Colon (tissue), 2 donors: Measurements from ENCODE around the gene CREBL2.
"Not testable (repeated sequence)": the region's sequence is repeated elsewhere in the genome, so short reads cannot be mapped to it uniquely, and the experiment has no call there.

Experiments
- FAIRE-seq: peaks from 2 replicates; lab custom pipeline; 2012; peaks lifted over from hg19 to GRCh38; lab: Jason Lieb, UNC
- donor health status: control.
- donor health status: control.

The CREBL2 gene

DNA sequence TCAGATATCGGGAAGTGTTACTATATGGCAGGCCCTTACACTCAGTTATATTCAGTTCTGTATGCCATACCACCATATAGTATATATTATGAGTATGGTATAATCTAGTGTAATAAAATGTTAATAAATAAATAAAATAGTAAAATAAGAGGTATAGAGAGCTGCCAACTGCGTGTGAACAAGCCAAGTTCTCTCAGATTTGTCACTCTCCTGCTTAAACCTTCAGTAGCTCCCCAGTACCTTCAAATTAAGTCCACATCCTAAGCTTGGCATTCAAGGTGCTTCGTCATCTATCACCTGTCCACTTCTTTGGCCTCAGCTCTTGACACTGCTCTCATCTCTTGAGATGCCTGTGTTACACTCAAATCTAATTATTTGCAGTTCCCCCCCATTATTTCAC lies 12.8 kb upstream of the CREBL2 start:
- no peak for FAIRE-seq

DNA sequence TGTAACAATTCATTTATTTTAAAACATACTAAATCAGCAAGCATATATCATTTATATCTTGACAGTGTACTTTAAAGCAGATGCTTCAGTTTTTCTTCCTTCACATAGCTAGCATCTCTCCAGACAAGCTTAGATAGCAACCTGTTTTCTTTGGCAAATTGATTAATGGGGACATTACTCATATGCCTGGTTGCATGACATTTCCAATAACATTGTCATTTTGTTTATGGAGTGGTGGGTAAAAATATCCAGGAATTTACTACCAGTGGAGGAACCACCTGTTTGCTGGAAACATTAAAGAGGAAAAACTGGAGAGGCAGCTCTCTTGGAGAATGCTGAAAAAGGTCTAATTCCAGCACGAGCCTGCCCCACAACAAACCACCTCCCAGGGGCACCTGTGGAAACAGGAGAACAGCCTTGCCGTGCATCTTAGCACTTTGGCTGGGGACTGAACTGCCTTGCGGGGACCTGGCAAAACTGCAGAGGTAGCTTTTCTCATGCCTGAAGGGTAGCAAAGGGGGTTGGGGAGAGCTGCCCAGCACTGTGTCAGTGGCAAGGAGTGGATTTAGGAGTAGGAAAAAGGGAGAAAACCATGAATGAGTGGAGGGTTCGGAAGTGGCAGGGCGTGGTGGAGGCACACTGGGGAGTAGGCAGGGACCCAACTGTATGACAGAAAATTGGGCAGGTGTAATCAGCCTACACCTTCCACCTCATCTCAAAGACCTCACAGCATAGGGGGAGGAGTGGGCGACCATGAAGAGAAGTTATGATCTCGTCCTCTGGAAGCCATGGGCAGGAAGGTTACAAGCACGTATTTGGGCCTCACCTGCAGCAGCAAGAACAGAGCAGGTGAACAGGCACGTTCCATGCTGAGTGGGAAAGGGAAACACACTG lies 11.7 kb upstream of the CREBL2 start:
- FAIRE-seq: no peak

DNA sequence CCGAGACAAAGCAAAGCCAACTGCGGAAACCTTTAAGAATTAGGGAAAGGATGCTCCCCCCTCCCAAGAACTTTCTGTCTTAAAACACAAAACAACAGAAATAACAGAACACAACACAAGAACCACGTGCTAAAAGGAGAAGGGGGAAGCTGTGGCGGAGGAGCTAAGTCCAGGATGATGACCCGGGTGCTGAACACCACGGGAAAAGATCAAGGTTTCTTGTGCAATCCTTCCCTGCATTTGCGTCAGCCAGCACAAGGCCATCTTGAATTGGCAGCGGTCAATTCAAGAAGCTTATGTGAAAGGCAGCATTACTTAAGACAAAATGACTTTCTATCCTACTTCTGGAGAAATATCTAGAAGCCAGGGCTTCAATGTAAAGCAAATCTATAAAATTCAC lies 11.0 kb upstream of the CREBL2 start:
- FAIRE-seq: no peak

DNA sequence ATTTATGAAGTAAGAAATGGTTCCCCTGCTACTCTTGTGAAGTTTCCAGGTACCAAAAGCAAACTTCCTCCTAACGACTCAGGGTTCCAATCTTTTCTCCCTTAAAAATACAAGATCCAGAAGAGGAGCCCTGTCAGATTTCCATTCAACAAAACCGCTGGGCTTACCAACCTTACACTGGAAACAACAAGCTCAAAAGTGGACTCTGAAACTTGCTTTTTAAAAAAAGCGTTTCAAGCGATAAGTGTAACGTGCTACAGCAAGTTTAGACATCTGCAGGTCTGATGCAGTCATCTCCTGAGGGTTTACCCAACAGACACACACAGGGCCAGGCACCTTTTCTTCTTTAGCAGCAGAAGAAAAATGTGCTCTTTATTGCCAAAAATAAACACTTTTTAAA lies 6.9 kb upstream of the CREBL2 start:
- FAIRE-seq: no peak

DNA sequence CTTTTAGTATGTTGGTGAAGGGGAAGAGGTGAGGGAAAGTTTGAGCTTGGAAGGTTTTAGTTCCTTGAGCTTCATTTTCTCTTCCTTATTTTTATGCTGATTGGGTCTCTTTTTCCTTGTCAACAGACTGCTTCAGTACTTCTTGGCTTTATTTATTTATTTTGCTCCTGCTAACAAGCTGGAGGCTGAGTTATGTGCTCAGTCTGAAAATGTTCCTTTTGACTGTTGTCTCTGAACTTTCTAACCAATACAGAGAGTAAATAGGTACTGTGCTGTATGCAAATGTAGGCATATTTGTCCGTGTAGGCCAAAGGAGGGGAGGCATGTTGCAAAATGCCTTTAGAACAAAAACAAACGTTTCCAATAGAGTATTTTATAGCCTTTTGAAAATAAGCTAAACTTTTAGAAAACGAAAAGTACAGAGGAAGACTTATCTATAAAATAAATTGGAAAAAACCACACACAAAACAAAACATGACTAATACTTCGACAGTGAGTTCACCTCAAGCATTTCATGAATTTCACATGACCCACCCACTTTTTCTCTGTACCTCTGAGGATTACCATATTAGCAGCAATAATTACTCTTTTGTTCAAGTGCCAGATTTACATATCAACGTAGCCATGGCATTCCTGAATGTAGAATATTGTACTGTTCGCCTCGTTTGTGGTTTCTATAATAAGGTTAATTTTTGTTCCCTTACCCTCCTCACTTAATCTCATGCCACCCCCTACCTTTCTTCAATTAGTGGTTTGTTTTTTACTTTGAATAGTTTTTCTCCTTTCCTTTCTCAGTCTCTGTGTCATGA lies 4.7 kb upstream of the CREBL2 start:
- FAIRE-seq: no peak

DNA sequence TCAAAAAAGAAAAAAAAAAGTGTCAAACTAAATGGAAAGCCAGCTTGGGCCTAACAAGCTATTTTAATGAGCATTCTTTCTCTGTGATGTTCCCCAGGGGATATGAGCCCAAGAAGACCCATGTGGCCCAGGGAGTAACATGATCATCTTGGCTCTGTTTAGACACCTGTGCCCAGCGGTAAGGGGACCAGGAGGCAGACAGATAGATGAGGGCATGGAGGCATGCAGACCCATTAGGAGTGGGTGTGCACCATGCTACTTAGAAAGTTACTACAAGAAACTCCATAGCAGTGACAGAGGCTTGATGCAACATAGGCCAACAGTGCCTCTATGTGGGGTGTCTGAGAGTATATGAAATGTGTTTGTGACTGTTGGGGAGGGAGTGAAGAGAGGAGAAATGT lies 3.1 kb upstream of the CREBL2 start:
- FAIRE-seq: no peak

DNA sequence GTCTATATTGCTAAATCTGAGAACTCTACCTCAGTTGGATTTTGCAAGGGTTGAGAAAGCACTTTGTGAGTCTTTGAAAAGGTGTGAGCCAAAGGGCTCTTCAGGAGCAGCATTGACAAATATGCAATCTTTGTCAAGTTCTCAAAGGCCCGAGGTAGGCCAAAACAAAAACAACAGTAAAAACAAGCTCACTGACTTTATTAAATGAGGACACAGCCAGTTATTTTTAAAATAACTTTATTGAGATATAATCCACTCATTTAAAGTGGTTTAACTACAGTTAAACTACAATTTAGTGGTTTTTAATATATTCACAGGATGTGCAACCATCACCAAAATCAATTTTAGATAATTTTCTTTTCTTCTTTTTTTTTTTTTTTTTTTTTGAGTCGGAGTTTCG lies 2.0 kb upstream of the CREBL2 start:
- no peak for FAIRE-seq

DNA sequence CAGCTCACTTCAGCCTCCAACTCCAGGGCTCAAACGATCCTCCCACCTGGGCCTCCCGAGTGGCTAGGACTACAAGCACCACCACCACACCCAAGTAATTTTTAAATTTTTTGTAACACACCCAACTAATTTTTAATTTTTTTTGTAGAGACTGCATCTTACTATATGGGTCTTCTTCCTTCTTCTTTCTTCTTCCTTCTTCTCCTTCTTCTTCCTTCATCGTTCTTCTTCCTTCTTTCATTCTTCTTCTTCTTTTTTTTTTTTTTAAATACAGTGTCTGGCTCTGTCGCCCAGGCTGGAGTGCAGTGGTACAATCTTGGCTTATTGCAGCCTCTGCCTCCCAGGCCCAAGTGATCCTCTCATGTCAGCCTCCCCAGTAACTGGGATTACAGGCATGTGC lies 965 bp upstream of the CREBL2 start:
- no peak for FAIRE-seq

DNA sequence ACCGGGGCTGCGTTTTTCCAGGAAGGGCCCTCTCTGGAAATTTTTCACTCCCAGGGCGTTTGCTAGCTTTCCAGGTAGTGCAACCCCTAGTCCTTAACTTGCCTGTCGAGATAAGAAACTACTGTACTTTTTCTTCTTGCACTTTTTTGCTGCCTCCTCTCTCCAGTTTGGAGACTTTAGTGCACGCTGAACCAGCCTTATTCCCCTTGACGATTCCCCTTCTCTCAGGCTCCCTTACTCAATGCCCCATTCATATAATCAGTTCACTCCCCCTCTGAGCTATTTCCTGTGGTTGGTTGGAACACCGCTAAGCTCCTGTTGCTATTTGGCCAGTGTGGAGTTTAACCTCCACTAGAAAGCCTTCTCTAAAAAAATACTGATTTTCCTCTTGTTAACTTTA lies 682 bp downstream of the CREBL2 start:
- no peak for FAIRE-seq

DNA sequence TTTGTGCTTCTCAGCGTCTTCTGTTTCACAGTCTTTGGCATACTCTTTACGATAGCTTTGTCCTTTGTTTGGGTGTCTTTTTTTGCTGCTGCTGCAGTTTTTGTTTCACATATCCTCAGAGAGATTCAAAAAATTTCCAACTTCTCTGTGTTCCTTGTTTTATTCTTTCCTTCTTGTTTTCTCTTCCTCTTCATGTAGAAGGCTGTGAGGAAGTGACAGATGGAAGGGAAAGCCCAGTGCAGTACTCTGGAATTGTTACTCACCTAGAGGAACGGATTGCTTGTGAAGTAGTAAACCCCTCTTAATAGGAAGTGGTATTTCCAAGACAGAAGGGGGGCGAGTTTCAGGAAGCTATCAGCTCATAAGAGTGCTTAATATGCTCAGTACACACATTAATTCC lies 1.7 kb downstream of the CREBL2 start:
- no peak for FAIRE-seq

DNA sequence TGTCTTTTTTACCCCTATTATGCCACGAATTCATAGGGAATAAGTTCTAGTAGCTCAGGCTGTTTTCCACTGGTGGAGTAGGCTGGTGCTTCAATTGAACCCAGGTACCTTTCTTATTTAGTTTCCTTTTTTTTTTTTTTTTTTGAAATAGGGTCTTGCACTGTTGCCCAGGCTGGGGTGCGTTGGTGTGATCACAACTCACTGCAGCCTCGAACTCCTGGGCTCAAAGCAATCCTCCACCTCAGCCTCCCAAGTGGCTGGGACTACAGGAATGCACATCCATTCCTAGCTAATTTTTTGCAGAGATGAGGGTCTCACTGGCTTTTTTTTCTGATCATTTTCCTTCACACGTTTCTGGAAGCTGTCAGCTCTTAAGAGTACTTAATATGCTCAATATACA lies 2.7 kb downstream of the CREBL2 start:
- FAIRE-seq: no peak

DNA sequence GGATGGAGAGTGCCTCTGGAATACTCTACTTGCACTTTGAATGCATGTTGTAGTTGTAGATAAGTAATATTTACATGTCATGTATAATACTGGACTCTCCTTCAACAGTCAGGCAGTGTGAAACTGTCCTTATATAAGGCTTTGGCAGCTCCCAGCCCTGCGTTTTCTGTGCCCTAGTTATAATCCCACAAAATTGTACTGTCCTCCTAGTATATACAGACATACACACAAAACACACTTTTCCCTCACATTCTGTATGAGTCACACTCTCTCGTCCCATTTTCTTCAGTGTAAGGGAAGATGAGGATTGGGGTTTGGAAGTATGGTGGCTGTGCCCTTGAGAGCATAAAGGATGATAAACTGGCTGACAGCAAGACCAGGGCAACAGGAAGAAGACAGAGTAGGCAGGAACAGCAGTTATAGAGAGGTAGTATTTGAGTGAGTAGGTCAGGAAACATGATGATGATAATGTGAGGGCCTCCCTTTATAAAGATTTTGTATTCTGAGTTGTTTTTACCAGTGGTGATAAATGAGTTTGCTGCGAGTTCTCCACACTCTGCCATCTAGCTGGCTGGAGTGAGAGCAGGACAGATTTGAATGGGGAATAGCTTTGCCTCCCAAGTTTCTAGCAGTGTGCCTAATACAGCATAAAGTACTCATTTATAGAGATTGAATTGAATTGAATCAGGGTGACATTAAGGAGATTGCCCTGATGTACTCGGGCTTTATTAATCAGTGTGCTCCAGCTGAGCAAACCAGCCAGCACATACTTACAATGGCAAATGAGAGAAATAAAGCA lies 5.0 kb downstream of the CREBL2 start:
- FAIRE-seq: no peak

DNA sequence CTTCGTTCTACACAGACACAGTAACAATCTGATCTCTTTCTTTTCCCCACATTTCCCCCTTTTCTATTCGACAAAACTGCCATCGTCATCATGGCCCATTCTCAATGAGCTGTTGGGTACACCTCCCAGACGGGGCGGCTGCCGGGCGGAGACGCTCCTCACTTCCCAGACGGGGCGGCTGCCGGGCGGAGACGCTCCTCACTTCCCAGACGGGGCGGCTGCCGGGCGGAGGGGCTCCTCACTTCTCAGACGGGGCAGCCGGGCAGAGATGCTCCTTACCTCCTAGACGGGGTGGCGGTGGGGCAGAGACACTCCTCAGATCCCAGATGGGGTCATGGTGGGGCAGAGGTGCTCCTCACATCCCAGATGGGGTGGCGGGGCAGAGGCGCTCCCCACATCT lies 6.4 kb downstream of the CREBL2 start:
- not testable (repeated sequence) for FAIRE-seq

DNA sequence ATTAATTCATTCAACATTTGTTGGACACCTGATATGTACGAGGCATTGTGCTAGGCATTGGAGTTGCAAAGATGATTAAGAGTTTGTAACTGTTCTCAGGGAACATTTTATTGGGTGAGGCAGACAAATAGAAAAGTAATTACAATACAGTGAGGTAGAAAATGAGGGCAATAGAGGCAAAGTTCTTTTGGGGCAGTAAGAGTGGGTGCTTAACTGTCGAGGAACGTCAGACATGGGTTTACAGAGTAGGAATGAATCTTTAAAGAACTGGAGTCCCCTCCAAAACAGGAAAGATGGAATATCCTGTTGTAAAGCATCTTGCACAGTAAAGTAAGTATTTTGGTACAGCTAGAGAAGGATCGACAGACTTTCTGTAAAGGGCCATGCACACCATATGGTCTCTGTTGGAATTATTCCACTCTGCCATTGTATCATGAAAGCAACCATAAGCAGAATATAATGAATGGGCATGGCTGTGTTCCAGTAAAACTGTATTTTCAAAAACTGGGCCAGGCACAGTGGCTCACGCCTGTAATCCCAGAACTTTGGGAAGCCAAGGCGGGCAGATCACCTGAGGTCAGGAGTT lies 9.1 kb downstream of the CREBL2 start:
- FAIRE-seq: no peak

DNA sequence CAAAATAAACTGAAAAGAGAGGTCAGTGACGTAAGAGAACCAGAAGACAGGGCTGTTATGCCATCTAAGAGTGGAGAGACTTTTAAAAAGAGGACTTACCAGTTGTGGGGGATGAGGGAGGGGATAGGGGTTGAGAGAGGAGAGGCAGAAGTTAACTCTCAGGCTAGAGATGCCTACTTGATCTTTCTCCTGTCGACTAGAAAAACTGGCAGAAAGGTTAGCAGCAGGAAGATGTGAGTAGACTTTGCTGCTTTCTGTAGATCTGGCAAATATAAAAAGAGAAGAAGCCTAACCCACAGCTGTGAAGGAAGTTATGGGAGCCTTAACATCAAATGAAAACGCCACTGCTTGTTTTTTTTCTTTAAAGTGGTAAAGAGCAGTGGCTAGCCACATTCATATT lies 10.7 kb downstream of the CREBL2 start:
- no peak for FAIRE-seq

DNA sequence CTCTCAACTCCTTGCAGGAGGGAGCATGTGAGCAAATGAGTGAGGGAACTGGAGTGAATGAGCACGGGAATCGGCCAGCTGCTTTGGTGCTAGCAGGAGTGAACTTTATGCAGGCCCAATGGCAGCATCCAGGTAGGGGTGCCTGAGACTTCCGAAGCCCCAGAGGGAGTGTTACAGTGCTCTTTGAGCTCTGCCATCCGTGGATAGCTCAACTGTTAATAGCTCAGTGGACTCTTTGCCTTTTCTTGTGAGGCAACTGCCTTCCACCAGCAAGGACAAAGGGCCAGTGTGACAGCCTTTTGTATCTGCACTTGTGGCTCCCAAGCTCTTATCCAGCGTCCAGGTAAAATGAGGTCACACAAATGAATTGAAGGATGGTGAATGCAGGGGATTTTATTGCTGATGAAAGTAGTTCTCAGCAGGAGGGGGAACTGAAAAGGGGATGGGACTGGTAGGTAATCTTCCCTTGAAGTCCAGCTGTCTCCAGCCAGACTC lies 12.9 kb downstream of the CREBL2 start:
- no peak for FAIRE-seq

DNA sequence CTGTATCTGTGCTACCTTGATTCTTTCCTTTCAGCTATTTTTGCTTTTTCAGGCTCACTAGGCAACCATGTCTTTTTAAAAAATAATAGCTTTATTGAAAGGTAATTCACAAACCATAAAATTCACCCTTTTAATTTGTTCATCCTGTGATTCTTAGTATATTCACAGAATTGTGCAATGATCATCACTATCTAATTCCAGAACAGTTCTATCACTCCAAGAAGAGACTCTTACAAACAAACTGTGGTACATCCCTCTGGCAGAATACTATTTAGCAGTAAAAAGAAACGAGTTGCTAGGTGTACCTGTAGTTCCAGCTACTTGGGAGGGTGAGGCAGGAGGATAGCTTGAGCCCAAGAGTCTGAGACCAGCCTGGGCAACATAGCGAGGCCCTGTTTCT lies 14.8 kb downstream of the CREBL2 start:
- no peak for FAIRE-seq

DNA sequence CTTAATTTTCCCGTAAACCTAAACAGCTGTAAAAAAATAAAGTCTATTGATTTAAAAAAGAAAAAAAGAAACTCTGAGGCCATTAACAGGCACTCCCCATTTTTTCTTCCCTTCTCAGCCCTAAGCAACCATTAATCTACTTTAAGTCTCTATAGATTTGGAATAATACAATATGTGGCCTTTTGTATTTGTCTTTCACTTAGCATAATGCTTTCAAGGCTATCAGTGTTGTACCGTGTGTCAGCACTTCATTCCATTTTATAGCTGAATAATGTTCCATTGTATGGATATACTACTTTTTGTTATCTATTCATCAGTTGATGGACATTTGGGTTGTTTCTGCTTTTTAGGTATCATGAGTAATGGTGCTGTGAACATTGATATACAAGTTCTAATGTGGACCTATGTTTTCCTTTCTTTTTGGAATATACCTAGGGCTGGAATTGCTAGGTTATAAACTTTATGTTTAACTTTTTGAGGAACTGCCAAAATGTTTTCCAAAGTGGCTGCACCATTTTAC lies 15.7 kb downstream of the CREBL2 start:
- FAIRE-seq: no peak

DNA sequence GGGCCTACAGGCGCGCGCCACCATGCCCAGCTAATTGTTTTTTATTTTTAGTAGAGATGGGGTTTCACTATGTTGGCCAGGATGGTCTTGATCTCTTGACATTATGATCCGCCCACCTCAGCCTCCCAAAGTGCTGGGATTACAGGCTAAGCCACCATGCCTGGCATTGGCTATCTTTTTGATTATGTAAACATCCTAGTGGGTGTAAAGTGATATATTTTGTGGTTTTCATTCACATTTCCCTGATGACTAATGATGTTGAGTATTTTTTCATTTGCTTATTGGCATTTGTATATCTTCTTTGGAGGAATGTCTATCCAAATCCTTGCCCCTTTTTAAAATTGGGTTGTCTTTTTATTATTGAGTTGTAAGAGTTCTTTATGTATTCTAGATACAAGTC lies 16.3 kb downstream of the CREBL2 start:
- FAIRE-seq: no peak

DNA sequence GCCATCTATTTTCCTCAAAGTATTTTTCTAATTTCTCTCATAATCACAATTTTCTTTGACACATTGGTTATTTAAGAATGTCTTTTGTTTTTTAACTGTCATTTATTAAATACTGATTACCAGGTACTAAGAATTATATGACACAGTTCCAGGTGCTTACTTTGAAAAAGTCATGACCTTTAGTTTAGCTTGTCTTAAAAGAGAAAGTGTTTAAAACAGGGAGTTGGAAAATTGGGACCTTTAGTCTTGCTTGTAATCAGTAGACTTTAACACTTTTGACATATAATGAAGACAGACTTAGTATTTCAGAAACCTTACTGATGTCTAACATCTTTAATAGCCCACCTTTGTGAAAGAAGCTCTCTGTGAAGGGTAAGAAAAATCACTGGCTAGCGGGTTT lies 19.2 kb downstream of the CREBL2 start:
- FAIRE-seq: no peak

DNA sequence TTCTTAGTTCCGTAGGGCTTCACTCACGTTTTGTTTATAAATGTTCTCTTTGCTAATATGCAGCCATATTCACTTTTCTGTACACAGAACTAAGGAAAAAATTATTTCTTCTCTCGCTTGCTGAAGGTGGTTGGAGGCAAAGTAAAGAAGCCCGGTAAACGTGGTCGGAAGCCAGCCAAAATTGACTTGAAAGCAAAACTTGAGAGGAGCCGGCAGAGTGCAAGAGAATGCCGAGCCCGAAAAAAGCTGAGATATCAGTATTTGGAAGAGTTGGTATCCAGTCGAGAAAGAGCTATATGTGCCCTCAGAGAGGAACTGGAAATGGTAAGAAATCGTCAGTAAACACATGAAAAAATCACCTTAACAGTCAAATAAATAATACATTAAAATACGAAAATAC lies 24.0 kb downstream of the CREBL2 start:
- no peak for FAIRE-seq

DNA sequence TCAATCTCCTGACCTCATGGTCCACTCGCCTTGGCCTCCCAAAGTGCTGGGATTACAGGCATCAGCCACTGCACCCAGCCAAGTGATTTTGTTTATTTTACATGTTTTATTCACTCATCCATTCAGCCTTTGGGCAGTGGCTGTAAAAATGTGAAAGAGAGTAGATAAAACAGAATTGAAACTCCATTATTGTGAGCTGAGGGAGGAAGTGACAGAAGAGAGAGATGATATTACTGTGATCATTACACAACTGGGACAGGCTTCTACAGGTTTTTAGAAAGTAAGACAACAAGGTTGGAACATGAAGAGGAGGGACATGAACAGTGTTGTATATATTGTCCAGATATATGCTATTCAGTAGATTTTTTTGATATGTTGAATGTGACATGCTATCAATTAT lies 25.0 kb downstream of the CREBL2 start:
- FAIRE-seq: no peak
